ENCODE measurements around the gene DENND6B. TPM values are rescaled to one million over a fixed set of nuclear protein-coding genes. Genes with fewer than 3 reads are reported as not detected.

DENND6B gene
- total and polyA plus RNA-seq, 2 experiments from 2014 or later, result 0.71 to 1.3 TPM

- no peak for TF ChIP-seq ZNF462 (CRISPR knock-in tag; IDR thresholded peaks at IDR 0.05)
- TF ChIP-seq ETS1 (IDR thresholded peaks at IDR 0.05), result no peak
These were observed 20.8 kb downstream of the DENND6B start (continued) for GRCh38 chr22:50305923-50306566.

GRCh38 chr22:50305393-50305922 lies 21.4 kb downstream of the DENND6B start:
- ATAC-seq (no peak), DNase-seq (ENCODE audit: low spot score) (no peak)
- no peaks in the 10 kb centered on the region for H3K9me3 Mint-ChIP-seq
- Histone ChIP-seq H2AFZ (no peak overlapping the region), H3K27ac (ENCODE audit: low read depth) (no peak overlapping the region), H4K20me1 (replicated peaks; ENCODE audit: insufficient read depth) (peaks cover 5% of the 10 kb centered on the region), H3K4me1 (ENCODE audit: insufficient read depth) (peaks cover 19% of the 10 kb centered on the region; the same call in 1 of the 2 replicates), H3K9me2 (ENCODE audit: insufficient read depth) (no peaks in the 10 kb centered on the region), H3K4me2 (peak overlapping the region; percentile 88), H3K27me3 (ENCODE audit: insufficient read depth) (peaks cover 11% of the 10 kb centered on the region), H3K79me2 (replicated peaks; ENCODE audit: insufficient read depth) (no peaks in the 10 kb centered on the region), H3K36me3 (ENCODE audit: insufficient read depth) (no peaks in the 10 kb centered on the region), H3K4me3 (peak overlapping the region; percentile 69; the same call in 1 of the 2 replicates), H3F3A (replicated peaks; ENCODE audit: low read depth) (0 out of 2 replicates have a peak, but pooled peaks cover 6% of the 10 kb centered on the region)
- H3K27me3 Mint-ChIP-seq (ENCODE audit: insufficient read depth, low read depth, poor library complexity), result peaks cover 29% of the 10 kb centered on the region
- H3K4me3 Mint-ChIP-seq, result peak overlapping the region; percentile 70; the same call in 1 of the 3 replicates
- no peak overlapping the region for H3K27ac Mint-ChIP-seq
- no peaks in the 10 kb centered on the region for H3K36me3 Mint-ChIP-seq (ENCODE audit: low read depth)
- H3K4me1 Mint-ChIP-seq, result peaks cover 20% of the 10 kb centered on the region
- TF ChIP-seq JUNB (IDR thresholded peaks at IDR 0.05; ENCODE audit: unreplicated experiment) (no peak), ZNF462 (CRISPR knock-in tag; IDR thresholded peaks at IDR 0.05) (no peak), ZNF114 (CRISPR knock-in tag; IDR thresholded peaks at IDR 0.05) (no peak)

Data from GM23338 (cell line).